PC-9 (cell line): ENCODE data around the gene NSF. TPM values are rescaled to one million over a fixed set of nuclear protein-coding genes. Genes with fewer than 3 reads are reported as not detected.

Experiments
- BruUV-seq: library from RNA; stranded (reverse); fragments of 400-500 nt; replicated peaks from 2 replicates; lab custom pipeline; 2021; lab: Mats Ljungman, UMichigan
- CTCF ChIA-PET: fragments of 300-600 bp; sonication (Branson Sonifier 250); formaldehyde crosslinking; loops from one replicate; lab custom pipeline; 2022; ENCODE audit warnings: antibody characterized with exemption; lab: Charles Lee
- POLR2A ChIA-PET: fragments of 300-600 bp; sonication (Branson Sonifier 250); formaldehyde crosslinking; loops from one replicate; lab custom pipeline; 2022; ENCODE audit warnings: antibody characterized with exemption; ENCODE audit not compliant: unreplicated experiment; lab: Charles Lee
- DNase-seq, 2 experiments: peaks; one replicate each; pipeline versions ENCODE4 v3.0.0 to v3.0.0-alpha.2; 2015 to 2022; ENCODE audit warnings: mixed read lengths in 1 of 2
- H2AFZ ChIP-seq: fragments of 200-600 bp; sonication (generic); 2 replicates; pipeline ENCODE4 v1.8.1; 2017; ENCODE audit warnings: antibody characterized with exemption
- H3F3A ChIP-seq: fragments of 200-600 bp; sonication (generic); 2 replicates; pipeline ENCODE4 v1.8.1; 2017; ENCODE audit warnings: antibody characterized with exemption, mild to moderate bottlenecking, low read depth; ENCODE audit not compliant: insufficient read depth
- H3K27ac ChIP-seq: fragments of 200-600 bp; sonication (generic); 2 replicates; pipeline ENCODE4 v1.6.1; 2016; ENCODE audit warnings: mixed run types
- H3K27me3 ChIP-seq: fragments of 200-600 bp; sonication (generic); 2 replicates; pipeline ENCODE4 v1.6.1; 2016; ENCODE audit warnings: low read depth, mixed run types; ENCODE audit not compliant: insufficient read depth
- H3K36me3 ChIP-seq: fragments of 200-600 bp; sonication (generic); 2 replicates; pipeline ENCODE4 v1.6.1; 2016; ENCODE audit warnings: low read depth, mixed run types
- H3K4me1 ChIP-seq: fragments of 200-600 bp; sonication (generic); replicated peaks from 2 replicates; pipeline ENCODE4 v1.6.1; 2016; ENCODE audit warnings: mixed run types; ENCODE audit not compliant: insufficient read depth
- H3K4me2 ChIP-seq: fragments of 200-600 bp; sonication (generic); 2 replicates; pipeline ENCODE4 v1.6.1; 2017; ENCODE audit warnings: mixed run types
- H3K4me3 ChIP-seq: fragments of 200-600 bp; sonication (generic); 2 replicates; pipeline ENCODE4 v1.6.1; 2016; ENCODE audit warnings: mixed run types
- H3K79me2 ChIP-seq: fragments of 200-600 bp; sonication (generic); 2 replicates; pipeline ENCODE4 v1.6.1; 2017; ENCODE audit warnings: low read depth, mixed run types
- H3K9me2 ChIP-seq: fragments of 200-600 bp; sonication (generic); 2 replicates; pipeline ENCODE4 v1.8.1; 2017; ENCODE audit warnings: mild to moderate bottlenecking; ENCODE audit not compliant: insufficient read depth
- H3K9me3 ChIP-seq: fragments of 200-600 bp; sonication (generic); 2 replicates; pipeline ENCODE4 v1.8.1; 2016; ENCODE audit warnings: low read depth; ENCODE audit not compliant: insufficient read depth
- H4K20me1 ChIP-seq: fragments of 200-600 bp; sonication (generic); 2 replicates; pipeline ENCODE4 v1.8.1; 2017; ENCODE audit not compliant: insufficient read depth
- CTCF ChIP-seq: fragments of 200-600 bp; sonication (generic); conservative IDR thresholded peaks from 2 replicates; pipeline ENCODE4 v1.6.1; 2017; ENCODE audit warnings: mixed run types, antibody characterized with exemption, mild to moderate bottlenecking, moderate library complexity
- EZH2 ChIP-seq: fragments of 200-600 bp; sonication (generic); IDR thresholded peaks from 2 replicates; pipeline ENCODE4 v1.8.0; 2017; ENCODE audit warnings: antibody characterized with exemption, low read depth
- intact Hi-C: fragments of 100-400 bp; cut with micrococcal nuclease; formaldehyde crosslinking; loops from one replicate; pipeline ENCODE4 v1.10.0; 2022; ENCODE audit not compliant: unreplicated experiment
- total RNA-seq: library from RNA; stranded (reverse); gene quantifications from 2 replicates; pipeline ENCODE4 v1.2.3, GENCODE V29; 2021

Gene NSF
- total RNA-seq, 1 experiment from 2014 or later, result 40.0 TPM

GRCh38 chr17:46722662-46723285 is 132.3 kb downstream of the NSF start:
- ChIA-PET POLR2A (no interaction called here), CTCF (no interaction called here)
- H3K36me3 ChIP-seq, result no peaks in the 10 kb centered on the region
- H3K27ac ChIP-seq, result no peak overlapping the region
- no peaks in the 10 kb centered on the region for H3K9me2 ChIP-seq
- peak in 1 of 2 experiments; percentile 46 for DNase-seq
- no peak overlapping the region for H3K4me2 ChIP-seq
- H3K9me3 ChIP-seq, result no peaks in the 10 kb centered on the region
- H3K27me3 ChIP-seq, result no peaks in the 10 kb centered on the region
- no peak for TF ChIP-seq EZH2
- TF ChIP-seq CTCF, result no peak
- H2AFZ ChIP-seq, result no peak overlapping the region
- H4K20me1 ChIP-seq, result no peaks in the 10 kb centered on the region
- no peaks in the 10 kb centered on the region for H3K79me2 ChIP-seq
- H3F3A ChIP-seq, result no peaks in the 10 kb centered on the region; the same call in 1 of the 2 replicates
- no TSS peak for BruUV-seq
- no peak overlapping the region for H3K4me3 ChIP-seq
- intact Hi-C loops, result no loop called here
- H3K4me1 ChIP-seq, result peaks cover 9% of the 10 kb centered on the region

GRCh38 chr17:46726206-46726605 is 135.7 kb downstream of the NSF start:
- Histone ChIP-seq H3K4me1 (peaks cover 12% of the 10 kb centered on the region), H3K9me2 (no peaks in the 10 kb centered on the region), H3K4me3 (no peak overlapping the region), H2AFZ (no peak overlapping the region), H3K27me3 (no peaks in the 10 kb centered on the region), H3K4me2 (no peak overlapping the region), H3K36me3 (no peaks in the 10 kb centered on the region), H3F3A (no peaks in the 10 kb centered on the region; the same call in 1 of the 2 replicates), H3K9me3 (no peaks in the 10 kb centered on the region), H3K79me2 (no peaks in the 10 kb centered on the region), H3K27ac (no peak overlapping the region), H4K20me1 (no peaks in the 10 kb centered on the region)
- DNase-seq, result no peak
- no TSS peak for BruUV-seq
- ChIA-PET CTCF (no interaction called here), POLR2A (no interaction called here)
- intact Hi-C loops, result no loop called here
- TF ChIP-seq EZH2 (no peak), CTCF (no peak)

- H3F3A ChIP-seq, result no peaks in the 10 kb centered on the region; the same call in 1 of the 2 replicates
- no peak overlapping the region; the same call in 1 of the 2 replicates for H3K4me2 ChIP-seq
- ChIA-PET CTCF (interaction anchor here (0.6 to 0.7 kb wide), 2 partner anchors 15 to 215 kb away, joined by 4 read pairs; no protein-coding TSS in a partner anchor), POLR2A (interaction anchor here (0.6 to 1.0 kb wide), 2 partner anchors 45 to 689 kb away, joined by 6 read pairs; no protein-coding TSS in a partner anchor)
- no TSS peak for BruUV-seq
- H3K79me2 ChIP-seq, result no peaks in the 10 kb centered on the region
- H3K4me3 ChIP-seq, result no peak overlapping the region
- no peaks in the 10 kb centered on the region for H3K9me3 ChIP-seq
- no peak overlapping the region for H2AFZ ChIP-seq
- peak; percentile 12 to 65 for DNase-seq
- H3K36me3 ChIP-seq, result no peaks in the 10 kb centered on the region
- no peaks in the 10 kb centered on the region for H3K27me3 ChIP-seq
- no peak overlapping the region for H3K27ac ChIP-seq
- H3K9me2 ChIP-seq, result no peaks in the 10 kb centered on the region
- intact Hi-C loops, result no loop called here
- TF ChIP-seq CTCF, result no peak
- TF ChIP-seq EZH2, result no peak
- peaks cover 12% of the 10 kb centered on the region for H3K4me1 ChIP-seq
- no peaks in the 10 kb centered on the region for H4K20me1 ChIP-seq
These were observed 137.3 kb downstream of the NSF start for GRCh38 chr17:46727572-46728348.
